GM23338 (cell line): ENCODE measurements around the gene LMF2. TPM values are rescaled to one million over a fixed set of nuclear protein-coding genes. Genes with fewer than 3 reads are reported as not detected.

Source experiments
- ATAC-seq: fragments of 200-7000 bp; cut with Tn5 transposase; 3 replicates; pipeline ENCODE4 v1.9.1; 2020
- DNase-seq: peaks from one replicate; pipeline ENCODE4 v3.0.0-alpha.2; 2015; ENCODE audit warnings: low spot score
- H2AFZ ChIP-seq: fragments of 200-600 bp; sonication (generic); 2 replicates; pipeline ENCODE4 v1.8.0; 2016; ENCODE audit warnings: antibody characterized with exemption, mild to moderate bottlenecking, moderate library complexity
- H3F3A ChIP-seq: fragments of 200-600 bp; sonication (generic); replicated peaks from 2 replicates; pipeline ENCODE4 v1.8.0; 2017; ENCODE audit warnings: antibody characterized with exemption, mixed run types, low read depth
- H3K27ac ChIP-seq: fragments of 200-600 bp; sonication (generic); 2 replicates; pipeline ENCODE4 v1.6.1; 2016; ENCODE audit warnings: low read depth
- H3K27me3 ChIP-seq: fragments of 200-600 bp; sonication (generic); 2 replicates; pipeline ENCODE4 v1.8.0; 2016; ENCODE audit warnings: mild to moderate bottlenecking, mixed run types, moderate library complexity; ENCODE audit not compliant: insufficient read depth
- H3K36me3 ChIP-seq: fragments of 200-600 bp; sonication (generic); 2 replicates; pipeline ENCODE4 v1.8.0; 2016; ENCODE audit warnings: mild to moderate bottlenecking; ENCODE audit not compliant: insufficient read depth
- H3K4me1 ChIP-seq: fragments of 200-600 bp; sonication (generic); 2 replicates; pipeline ENCODE4 v1.8.0; 2016; ENCODE audit warnings: mild to moderate bottlenecking, moderate library complexity; ENCODE audit not compliant: insufficient read depth
- H3K4me2 ChIP-seq: fragments of 200-600 bp; sonication (generic); 2 replicates; pipeline ENCODE4 v1.7.1; 2017; ENCODE audit warnings: mixed run types
- H3K4me3 ChIP-seq: fragments of 200-600 bp; sonication (generic); 2 replicates; pipeline ENCODE4 v1.6.1; 2016; ENCODE audit warnings: mixed run types
- H3K79me2 ChIP-seq: fragments of 200-600 bp; sonication (generic); replicated peaks from 2 replicates; pipeline ENCODE4 v1.8.0; 2017; ENCODE audit warnings: mild to moderate bottlenecking; ENCODE audit not compliant: insufficient read depth
- H3K9me2 ChIP-seq: fragments of 200-600 bp; sonication (generic); 2 replicates; pipeline ENCODE4 v1.8.0; 2017; ENCODE audit not compliant: insufficient read depth
- H4K20me1 ChIP-seq: fragments of 200-600 bp; sonication (generic); replicated peaks from 2 replicates; pipeline ENCODE4 v1.8.0; 2017; ENCODE audit warnings: mild to moderate bottlenecking; ENCODE audit not compliant: insufficient read depth
- H3K27ac Mint-ChIP-seq: 2 replicates; pipeline ENCODE4 v1.8.0; 2020; ENCODE audit warnings: inconsistent platforms, mild to moderate bottlenecking, moderate library complexity, mixed read lengths
- H3K27me3 Mint-ChIP-seq: 3 replicates; pipeline ENCODE4 v1.8.0; 2022; ENCODE audit warnings: low read depth, mild to moderate bottlenecking, moderate library complexity, mixed read lengths, inconsistent platforms; ENCODE audit not compliant: insufficient read depth, poor library complexity
- H3K36me3 Mint-ChIP-seq: 3 replicates; pipeline ENCODE4 v1.8.0; 2021; ENCODE audit warnings: low read depth, mild to moderate bottlenecking, inconsistent platforms, moderate library complexity, mixed read lengths
- H3K4me1 Mint-ChIP-seq: 3 replicates; pipeline ENCODE4 v1.8.0; 2020; ENCODE audit warnings: mild to moderate bottlenecking, inconsistent platforms, mixed read lengths
- H3K4me3 Mint-ChIP-seq: 3 replicates; pipeline ENCODE4 v1.8.0; 2021; ENCODE audit warnings: moderate library complexity, mild to moderate bottlenecking, inconsistent platforms, mixed read lengths
- H3K9me3 Mint-ChIP-seq: 3 replicates; pipeline ENCODE4 v1.8.0; 2020; ENCODE audit warnings: moderate library complexity, mild to moderate bottlenecking, inconsistent platforms, mixed read lengths
- CREB1 ChIP-seq: fragments of 250-450 bp; sonication (Bioruptor Pico); IDR thresholded peaks from 2 replicates; pipeline ENCODE4 v1.5.0; 2020; ENCODE audit warnings: low read depth, mild to moderate bottlenecking, moderate library complexity
- EZH2 ChIP-seq: fragments of 200-600 bp; sonication (generic); IDR thresholded peaks from one replicate; pipeline ENCODE4 v1.8.0; 2017; ENCODE audit warnings: antibody characterized with exemption, mild to moderate bottlenecking, low read depth; ENCODE audit not compliant: unreplicated experiment
- EZH2phosphoT487 ChIP-seq: fragments of 200-600 bp; sonication (generic); IDR thresholded peaks from one replicate; pipeline ENCODE4 v1.8.1; 2018; ENCODE audit warnings: antibody characterized with exemption; ENCODE audit not compliant: unreplicated experiment
- JUNB ChIP-seq: IDR thresholded peaks from one replicate; pipeline ENCODE4 v1.6.1; 2016; ENCODE audit warnings: antibody characterized with exemption; ENCODE audit not compliant: unreplicated experiment
- NANOG ChIP-seq: IDR thresholded peaks from 2 replicates; pipeline ENCODE4 v1.6.1; 2016; ENCODE audit warnings: antibody characterized with exemption, borderline replicate concordance
- POLR2AphosphoS5 ChIP-seq: IDR thresholded peaks from 2 replicates; pipeline ENCODE4 v1.6.1; 2016; ENCODE audit warnings: antibody characterized with exemption, low read depth
- STAT1 ChIP-seq: IDR thresholded peaks from one replicate; pipeline ENCODE4 v1.6.1; 2016; ENCODE audit warnings: antibody characterized with exemption; ENCODE audit not compliant: unreplicated experiment
- ZNF114 ChIP-seq: fragments of 250-450 bp; sonication (Bioruptor Pico); IDR thresholded peaks from 2 replicates; pipeline ENCODE4 v1.5.0; 2020; ENCODE audit warnings: mild to moderate bottlenecking, moderate library complexity
- ZNF331 ChIP-seq: fragments of 250-450 bp; sonication (Bioruptor Pico); IDR thresholded peaks from 2 replicates; pipeline ENCODE4 v1.5.0; 2020; ENCODE audit warnings: low read depth, mild to moderate bottlenecking, moderate library complexity
- polyA plus RNA-seq: library from polyadenylated mRNA; unstranded; fragments of >200 nt; fragmentation: Nextera tagmentation; extraction: Ambion mirVana; gene quantifications from 2 replicates; pipeline ENCODE4 v1.2.1, GENCODE V29; 2016
- total RNA-seq: library from RNA; depleted of rRNA; stranded (reverse); fragments of >200 nt; shearing (Covaris generic); gene quantifications from 2 replicates; pipeline ENCODE4 v1.2.3, GENCODE V29; 2014
- TF ChIP-seq, protein P1 (sequence below): IDR thresholded peaks from 2 replicates; pipeline ENCODE4 v1.6.1; 2016; ENCODE audit warnings: antibody characterized with exemption
- TF ChIP-seq, protein P2 (sequence below): IDR thresholded peaks from one replicate; pipeline ENCODE4 v1.6.1; 2018; ENCODE audit warnings: antibody characterized with exemption; ENCODE audit not compliant: unreplicated experiment
- TF ChIP-seq, protein P3 (sequence below): fragments of 250-450 bp; sonication (Bioruptor Pico); IDR thresholded peaks from 2 replicates; pipeline ENCODE4 v1.5.0; 2020; ENCODE audit warnings: mild to moderate bottlenecking, moderate library complexity
- TF ChIP-seq, protein P4 (sequence below), 2 experiments: fragments of 200-600 bp in 1 of 2; sonication (generic) in 1 of 2; conservative IDR thresholded peaks; 2 replicates each; pipeline versions ENCODE4 v1.5.1 to v1.6.1; 2016 to 2017; ENCODE audit warnings: antibody characterized with exemption in 2 of 2, low read depth in 2 of 2, mild to moderate bottlenecking in 2 of 2, moderate library complexity in 1 of 2

LMF2 gene
- total and polyA plus RNA-seq, 2 experiments from 2014 or later, result 15.6 to 36.3 TPM

DNA sequence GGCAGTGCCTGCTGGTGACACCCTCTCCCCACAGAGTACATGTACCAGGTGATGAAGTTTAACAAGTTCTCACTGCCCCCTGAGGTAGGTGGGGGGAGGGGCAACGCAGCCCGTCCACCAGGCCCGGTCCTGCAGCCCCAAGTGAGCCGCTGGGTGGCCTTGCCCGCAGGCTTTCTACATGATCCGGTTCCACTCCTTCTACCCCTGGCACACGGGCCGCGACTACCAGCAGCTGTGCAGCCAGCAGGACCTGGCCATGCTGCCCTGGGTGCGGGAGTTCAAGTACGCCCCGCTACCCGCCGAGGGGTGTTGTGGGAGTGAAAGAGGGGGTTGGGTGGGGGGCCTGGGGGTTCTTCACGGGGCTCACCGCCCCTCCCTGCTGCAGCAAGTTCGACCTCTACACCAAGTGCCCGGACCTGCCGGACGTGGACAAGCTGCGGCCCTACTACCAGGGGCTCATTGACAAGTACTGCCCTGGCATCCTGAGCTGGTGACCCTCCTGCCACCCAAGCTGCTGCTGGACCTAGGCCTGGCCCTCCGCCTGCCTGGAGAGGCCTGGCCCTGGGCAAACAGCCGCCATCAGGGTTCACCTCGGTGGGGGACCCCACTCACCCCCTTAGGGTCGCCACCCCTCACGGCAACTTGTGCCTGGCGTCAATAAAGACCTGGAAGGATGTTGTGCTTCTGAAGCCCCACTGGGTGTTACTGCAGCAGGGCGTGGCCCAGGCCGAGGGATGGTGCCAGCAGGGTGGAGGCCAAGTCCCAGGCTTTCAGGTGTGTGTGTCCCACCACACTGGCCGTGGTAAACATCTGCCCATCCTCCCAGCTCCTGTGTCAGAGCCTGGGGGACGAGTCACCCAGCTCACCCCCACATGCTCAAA lies 17.9 kb downstream of the LMF2 start:
- Histone ChIP-seq H3F3A (no peaks in the 10 kb centered on the region), H3K4me3 (no peak overlapping the region), H3K36me3 (no peaks in the 10 kb centered on the region), H3K79me2 (no peaks in the 10 kb centered on the region), H2AFZ (no peak overlapping the region), H3K9me2 (no peaks in the 10 kb centered on the region), H3K27ac (no peak overlapping the region), H4K20me1 (no peaks in the 10 kb centered on the region), H3K27me3 (no peaks in the 10 kb centered on the region), H3K4me1 (no peaks in the 10 kb centered on the region), H3K4me2 (no peak overlapping the region)
- H3K36me3 Mint-ChIP-seq, result no peaks in the 10 kb centered on the region
- H3K4me1 Mint-ChIP-seq, result peaks cover 3% of the 10 kb centered on the region; the same call in 1 of the 3 replicates
- DNase-seq (no peak), ATAC-seq (no peak; the same call in 2 of the 3 replicates)
- no peak overlapping the region for H3K27ac Mint-ChIP-seq
- TF ChIP-seq, protein P1, sequence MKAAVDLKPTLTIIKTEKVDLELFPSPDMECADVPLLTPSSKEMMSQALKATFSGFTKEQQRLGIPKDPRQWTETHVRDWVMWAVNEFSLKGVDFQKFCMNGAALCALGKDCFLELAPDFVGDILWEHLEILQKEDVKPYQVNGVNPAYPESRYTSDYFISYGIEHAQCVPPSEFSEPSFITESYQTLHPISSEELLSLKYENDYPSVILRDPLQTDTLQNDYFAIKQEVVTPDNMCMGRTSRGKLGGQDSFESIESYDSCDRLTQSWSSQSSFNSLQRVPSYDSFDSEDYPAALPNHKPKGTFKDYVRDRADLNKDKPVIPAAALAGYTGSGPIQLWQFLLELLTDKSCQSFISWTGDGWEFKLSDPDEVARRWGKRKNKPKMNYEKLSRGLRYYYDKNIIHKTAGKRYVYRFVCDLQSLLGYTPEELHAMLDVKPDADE, result no peak
- TF ChIP-seq, protein P2, sequence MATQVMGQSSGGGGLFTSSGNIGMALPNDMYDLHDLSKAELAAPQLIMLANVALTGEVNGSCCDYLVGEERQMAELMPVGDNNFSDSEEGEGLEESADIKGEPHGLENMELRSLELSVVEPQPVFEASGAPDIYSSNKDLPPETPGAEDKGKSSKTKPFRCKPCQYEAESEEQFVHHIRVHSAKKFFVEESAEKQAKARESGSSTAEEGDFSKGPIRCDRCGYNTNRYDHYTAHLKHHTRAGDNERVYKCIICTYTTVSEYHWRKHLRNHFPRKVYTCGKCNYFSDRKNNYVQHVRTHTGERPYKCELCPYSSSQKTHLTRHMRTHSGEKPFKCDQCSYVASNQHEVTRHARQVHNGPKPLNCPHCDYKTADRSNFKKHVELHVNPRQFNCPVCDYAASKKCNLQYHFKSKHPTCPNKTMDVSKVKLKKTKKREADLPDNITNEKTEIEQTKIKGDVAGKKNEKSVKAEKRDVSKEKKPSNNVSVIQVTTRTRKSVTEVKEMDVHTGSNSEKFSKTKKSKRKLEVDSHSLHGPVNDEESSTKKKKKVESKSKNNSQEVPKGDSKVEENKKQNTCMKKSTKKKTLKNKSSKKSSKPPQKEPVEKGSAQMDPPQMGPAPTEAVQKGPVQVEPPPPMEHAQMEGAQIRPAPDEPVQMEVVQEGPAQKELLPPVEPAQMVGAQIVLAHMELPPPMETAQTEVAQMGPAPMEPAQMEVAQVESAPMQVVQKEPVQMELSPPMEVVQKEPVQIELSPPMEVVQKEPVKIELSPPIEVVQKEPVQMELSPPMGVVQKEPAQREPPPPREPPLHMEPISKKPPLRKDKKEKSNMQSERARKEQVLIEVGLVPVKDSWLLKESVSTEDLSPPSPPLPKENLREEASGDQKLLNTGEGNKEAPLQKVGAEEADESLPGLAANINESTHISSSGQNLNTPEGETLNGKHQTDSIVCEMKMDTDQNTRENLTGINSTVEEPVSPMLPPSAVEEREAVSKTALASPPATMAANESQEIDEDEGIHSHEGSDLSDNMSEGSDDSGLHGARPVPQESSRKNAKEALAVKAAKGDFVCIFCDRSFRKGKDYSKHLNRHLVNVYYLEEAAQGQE, result no peak
- TF ChIP-seq EZH2phosphoT487, result no peak
- TF ChIP-seq, protein P3, sequence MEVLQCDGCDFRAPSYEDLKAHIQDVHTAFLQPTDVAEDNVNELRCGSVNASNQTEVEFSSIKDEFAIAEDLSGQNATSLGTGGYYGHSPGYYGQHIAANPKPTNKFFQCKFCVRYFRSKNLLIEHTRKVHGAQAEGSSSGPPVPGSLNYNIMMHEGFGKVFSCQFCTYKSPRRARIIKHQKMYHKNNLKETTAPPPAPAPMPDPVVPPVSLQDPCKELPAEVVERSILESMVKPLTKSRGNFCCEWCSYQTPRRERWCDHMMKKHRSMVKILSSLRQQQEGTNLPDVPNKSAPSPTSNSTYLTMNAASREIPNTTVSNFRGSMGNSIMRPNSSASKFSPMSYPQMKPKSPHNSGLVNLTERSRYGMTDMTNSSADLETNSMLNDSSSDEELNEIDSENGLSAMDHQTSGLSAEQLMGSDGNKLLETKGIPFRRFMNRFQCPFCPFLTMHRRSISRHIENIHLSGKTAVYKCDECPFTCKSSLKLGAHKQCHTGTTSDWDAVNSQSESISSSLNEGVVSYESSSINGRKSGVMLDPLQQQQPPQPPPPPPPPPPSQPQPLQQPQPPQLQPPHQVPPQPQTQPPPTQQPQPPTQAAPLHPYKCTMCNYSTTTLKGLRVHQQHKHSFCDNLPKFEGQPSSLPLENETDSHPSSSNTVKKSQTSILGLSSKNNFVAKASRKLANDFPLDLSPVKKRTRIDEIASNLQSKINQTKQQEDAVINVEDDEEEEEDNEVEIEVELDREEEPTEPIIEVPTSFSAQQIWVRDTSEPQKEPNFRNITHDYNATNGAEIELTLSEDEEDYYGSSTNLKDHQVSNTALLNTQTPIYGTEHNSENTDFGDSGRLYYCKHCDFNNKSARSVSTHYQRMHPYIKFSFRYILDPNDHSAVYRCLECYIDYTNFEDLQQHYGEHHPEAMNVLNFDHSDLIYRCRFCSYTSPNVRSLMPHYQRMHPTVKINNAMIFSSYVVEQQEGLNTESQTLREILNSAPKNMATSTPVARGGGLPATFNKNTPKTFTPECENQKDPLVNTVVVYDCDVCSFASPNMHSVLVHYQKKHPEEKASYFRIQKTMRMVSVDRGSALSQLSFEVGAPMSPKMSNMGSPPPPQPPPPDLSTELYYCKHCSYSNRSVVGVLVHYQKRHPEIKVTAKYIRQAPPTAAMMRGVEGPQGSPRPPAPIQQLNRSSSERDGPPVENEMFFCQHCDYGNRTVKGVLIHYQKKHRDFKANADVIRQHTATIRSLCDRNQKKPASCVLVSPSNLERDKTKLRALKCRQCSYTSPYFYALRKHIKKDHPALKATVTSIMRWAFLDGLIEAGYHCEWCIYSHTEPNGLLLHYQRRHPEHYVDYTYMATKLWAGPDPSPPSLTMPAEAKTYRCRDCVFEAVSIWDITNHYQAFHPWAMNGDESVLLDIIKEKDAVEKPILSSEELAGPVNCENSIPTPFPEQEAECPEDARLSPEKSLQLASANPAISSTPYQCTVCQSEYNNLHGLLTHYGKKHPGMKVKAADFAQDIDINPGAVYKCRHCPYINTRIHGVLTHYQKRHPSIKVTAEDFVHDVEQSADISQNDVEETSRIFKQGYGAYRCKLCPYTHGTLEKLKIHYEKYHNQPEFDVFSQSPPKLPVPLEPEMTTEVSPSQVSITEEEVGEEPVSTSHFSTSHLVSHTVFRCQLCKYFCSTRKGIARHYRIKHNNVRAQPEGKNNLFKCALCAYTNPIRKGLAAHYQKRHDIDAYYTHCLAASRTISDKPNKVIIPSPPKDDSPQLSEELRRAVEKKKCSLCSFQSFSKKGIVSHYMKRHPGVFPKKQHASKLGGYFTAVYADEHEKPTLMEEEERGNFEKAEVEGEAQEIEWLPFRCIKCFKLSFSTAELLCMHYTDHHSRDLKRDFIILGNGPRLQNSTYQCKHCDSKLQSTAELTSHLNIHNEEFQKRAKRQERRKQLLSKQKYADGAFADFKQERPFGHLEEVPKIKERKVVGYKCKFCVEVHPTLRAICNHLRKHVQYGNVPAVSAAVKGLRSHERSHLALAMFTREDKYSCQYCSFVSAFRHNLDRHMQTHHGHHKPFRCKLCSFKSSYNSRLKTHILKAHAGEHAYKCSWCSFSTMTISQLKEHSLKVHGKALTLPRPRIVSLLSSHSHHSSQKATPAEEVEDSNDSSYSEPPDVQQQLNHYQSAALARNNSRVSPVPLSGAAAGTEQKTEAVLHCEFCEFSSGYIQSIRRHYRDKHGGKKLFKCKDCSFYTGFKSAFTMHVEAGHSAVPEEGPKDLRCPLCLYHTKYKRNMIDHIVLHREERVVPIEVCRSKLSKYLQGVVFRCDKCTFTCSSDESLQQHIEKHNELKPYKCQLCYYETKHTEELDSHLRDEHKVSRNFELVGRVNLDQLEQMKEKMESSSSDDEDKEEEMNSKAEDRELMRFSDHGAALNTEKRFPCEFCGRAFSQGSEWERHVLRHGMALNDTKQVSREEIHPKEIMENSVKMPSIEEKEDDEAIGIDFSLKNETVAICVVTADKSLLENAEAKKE (CRISPR knock-in tag), result no peak
- no peak for TF ChIP-seq ZNF114 (CRISPR knock-in tag)
- TF ChIP-seq ZNF331, result no peak
- TF ChIP-seq POLR2AphosphoS5, result no peak
- TF ChIP-seq JUNB, result no peak
- no peak for TF ChIP-seq NANOG
- TF ChIP-seq STAT1, result no peak
- TF ChIP-seq CREB1 (CRISPR knock-in tag), result no peak
- TF ChIP-seq, protein P4, sequence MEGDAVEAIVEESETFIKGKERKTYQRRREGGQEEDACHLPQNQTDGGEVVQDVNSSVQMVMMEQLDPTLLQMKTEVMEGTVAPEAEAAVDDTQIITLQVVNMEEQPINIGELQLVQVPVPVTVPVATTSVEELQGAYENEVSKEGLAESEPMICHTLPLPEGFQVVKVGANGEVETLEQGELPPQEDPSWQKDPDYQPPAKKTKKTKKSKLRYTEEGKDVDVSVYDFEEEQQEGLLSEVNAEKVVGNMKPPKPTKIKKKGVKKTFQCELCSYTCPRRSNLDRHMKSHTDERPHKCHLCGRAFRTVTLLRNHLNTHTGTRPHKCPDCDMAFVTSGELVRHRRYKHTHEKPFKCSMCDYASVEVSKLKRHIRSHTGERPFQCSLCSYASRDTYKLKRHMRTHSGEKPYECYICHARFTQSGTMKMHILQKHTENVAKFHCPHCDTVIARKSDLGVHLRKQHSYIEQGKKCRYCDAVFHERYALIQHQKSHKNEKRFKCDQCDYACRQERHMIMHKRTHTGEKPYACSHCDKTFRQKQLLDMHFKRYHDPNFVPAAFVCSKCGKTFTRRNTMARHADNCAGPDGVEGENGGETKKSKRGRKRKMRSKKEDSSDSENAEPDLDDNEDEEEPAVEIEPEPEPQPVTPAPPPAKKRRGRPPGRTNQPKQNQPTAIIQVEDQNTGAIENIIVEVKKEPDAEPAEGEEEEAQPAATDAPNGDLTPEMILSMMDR (conservative IDR thresholded peaks at IDR 0.05; ENCODE audit: low read depth in 2 of 2), result no peak
- no peak for TF ChIP-seq EZH2
- no peak overlapping the region for H3K4me3 Mint-ChIP-seq
- H3K27me3 Mint-ChIP-seq, result peaks cover 13% of the 10 kb centered on the region
- no peaks in the 10 kb centered on the region for H3K9me3 Mint-ChIP-seq
